CD4-positive, alpha-beta T cell treated with Interleukin-15 for 4 hours (primary cell): ENCODE results near the gene MYL10.
"Not testable (repeated sequence)": the region's sequence is repeated elsewhere in the genome, so short reads cannot be mapped to it uniquely, and the experiment has no call there.

Source experiments
- DNase-seq: peaks from one replicate; pipeline ENCODE4 v3.0.0-alpha.2; 2020; ENCODE audit warnings: low spot score

The MYL10 gene

DNA sequence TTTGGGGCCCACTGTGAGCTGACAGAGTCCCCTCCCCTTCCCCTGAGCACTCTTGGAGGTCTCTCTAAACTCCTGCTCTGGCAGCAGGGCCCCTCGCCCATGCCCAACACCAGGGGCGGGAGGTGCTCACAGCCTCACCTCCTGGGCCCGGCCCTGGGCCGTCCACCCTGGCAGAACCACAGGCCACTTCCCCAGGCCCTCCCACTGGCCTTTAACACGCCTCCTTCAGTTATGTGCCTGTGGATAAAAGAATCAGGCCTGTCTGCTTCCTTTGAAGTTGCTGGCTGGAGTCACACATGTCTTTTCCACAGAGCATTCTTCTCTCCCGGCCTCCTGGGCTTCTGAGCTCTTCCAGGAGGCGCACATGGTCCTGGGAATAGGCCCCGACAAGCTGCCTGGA, 10.2 kb downstream of the MYL10 start:
- no peak for DNase-seq

DNA sequence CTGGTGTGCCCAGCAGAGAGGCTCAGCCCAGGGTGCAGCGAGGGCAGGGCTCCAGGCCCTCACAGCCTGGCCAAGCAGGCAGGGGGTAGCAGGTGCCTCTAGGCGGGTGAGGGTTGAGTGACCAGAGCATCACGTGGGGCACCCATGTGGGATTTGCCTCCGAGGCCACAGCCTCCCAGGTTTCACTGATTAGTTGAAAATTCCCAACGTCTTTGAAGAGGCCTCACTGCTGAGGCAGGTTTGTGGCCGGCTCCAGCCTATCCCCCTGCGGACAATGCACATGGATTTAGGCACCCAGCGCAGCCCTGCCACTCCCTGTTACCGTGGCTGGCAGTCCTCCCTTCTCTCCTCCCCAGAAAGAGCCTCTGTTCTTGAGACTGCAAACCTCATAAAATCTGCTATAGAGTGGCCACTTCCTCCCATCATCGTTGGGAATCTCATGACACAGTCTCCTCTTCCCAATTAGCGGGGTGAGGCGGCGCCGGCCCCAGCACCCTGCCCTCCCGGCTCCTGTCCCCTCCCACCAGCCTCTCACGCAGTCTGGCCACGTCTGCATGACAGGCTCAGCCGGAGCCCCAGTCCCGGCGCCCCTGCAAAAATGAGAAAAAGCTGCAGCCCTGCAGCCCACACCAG, 10.8 kb downstream of the MYL10 start:
- no peak for DNase-seq

DNA sequence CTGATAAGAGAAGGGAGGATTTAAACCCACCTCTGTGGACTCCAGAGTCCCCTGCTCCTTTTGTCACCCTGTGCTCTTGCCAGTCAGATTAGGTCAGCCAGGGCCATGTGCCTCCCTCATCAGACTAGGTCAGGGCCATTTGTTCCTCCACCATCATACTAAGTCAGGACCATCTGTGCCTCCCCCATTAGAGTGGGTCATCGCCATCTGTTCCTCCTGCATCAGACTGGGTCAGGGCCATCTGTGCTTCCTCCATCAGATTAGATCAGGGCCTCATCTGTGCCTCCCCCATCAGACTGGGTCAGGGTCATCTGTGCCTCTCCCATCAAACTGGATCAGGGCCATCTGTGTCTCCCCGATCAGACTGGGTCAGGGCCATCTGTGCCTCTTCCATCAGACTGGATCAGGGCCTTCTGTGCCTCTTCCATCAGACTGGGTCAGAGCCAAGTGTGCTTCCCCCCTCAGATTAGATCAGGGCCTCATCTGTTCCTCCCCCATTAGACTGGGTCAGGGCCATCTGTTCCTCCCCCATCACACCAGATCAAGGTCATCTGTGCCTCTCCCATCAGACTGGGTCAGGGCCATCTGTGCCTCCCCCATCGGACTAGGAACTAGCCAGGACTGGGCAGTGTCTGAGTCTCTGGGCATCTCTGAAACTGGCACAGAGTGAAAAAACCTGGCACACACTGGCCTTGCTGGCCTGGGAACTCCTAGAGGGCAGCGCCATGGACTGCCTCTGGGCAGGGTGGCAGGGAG, 11.5 kb downstream of the MYL10 start:
- no peak for DNase-seq

DNA sequence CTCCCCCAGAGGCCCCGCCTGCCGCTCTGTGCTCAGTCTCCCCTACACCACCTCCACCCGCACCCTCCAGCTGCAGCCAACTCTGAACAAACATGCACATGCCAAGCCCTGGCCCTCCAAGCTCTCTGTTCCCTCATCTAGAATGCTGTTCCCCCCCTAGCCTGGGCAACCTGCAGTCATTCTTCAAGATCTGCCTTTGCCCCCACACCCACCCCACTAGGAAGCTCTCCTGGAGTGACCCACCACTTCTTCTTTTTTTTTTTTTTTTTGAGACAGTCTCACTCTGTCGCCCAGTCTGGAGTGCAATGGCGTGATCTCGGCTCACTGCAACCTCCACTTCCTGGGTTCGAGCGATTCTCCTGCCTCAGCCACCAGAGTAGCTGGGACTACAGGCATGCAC, 13.7 kb downstream of the MYL10 start:
- no peak for DNase-seq

DNA sequence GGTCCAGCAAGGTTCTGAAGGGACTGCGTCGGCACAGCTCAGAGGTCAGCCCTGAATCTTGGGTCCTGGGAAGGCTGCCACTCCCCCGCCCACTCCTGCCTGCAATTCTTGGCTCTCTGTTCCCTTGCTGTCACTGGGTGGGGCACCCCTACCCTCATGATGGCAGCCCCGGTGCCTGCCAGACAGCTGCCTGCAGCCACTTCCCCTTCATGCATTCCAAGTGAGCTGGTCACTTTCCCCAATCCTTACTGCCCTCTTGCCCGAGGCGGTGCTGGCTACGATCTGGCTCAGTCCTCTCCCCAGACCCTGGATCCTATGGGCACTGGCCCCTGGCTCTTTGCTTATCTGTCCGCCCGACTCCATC, 14.2 kb downstream of the MYL10 start:
- no peak for DNase-seq

DNA sequence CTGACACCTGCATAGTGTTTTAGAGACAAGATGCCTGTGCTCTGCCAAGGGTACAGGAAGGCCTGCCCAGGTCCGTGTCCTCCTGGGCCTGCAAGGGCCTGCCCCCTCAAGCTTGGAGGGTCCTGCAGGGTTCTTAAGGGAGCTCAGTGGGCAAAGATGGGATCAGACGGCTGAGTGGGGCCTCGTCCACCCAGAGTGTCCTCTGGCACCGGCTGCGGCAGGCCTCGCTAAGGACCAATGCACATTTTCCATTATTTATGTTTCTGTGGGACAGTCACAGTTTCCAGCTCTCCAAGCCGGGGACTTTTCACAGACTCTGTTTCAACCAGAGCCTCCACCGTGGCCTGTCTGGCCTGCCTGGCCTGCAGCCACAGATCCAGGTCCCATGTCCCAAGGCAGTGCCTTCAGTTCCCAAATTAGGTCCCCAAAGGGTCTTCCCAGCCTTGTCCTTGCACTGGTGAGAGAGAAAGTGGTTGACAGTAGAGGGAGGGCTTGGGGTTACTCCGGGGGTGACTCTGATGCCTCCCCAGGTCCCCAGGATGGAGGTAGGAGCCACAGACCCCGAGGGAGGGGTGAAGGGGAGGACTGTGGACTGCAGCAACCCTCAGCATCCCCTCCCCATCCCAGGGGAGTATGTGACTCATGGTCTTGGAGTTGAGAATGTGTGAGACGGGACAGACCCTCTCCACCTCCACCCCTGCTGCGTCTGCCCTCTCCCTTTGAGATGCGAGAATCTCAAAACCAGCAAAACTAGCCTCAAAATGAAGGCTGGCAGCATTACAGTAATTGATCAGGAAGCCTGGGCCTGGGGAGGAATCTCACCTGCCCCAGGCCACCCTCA, 14.8 kb downstream of the MYL10 start:
- DNase-seq: no peak

DNA sequence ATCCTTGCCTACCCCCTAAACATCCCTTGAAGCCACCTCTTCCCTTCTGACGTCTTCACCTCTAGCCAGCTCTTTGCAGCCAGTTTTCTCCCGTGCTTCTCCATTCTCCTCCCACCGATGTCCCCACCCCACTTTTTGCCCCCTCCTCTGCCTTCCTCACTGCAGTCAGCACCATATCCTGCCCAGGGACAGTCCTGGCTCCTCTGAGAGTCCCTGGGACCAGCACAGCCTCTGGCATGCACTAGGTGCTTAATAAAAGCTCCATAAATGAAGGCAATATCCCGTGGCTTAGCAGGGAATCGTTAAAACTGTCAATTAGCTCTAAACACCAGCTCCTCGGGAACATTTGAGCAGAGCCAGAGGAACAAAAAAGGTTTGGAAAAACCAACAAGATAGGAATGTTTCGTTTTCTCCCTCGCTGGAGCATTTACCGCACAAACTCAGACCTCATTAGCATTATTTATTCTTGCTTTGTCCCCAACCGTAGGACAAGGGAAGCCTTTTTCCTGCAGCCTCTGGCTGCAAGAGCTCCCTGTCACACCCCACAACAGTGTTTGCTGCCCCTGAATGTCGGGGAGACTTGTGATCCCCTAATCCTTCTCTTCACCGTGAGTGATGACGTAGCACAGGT, 16.1 kb downstream of the MYL10 start:
- DNase-seq: no peak

DNA sequence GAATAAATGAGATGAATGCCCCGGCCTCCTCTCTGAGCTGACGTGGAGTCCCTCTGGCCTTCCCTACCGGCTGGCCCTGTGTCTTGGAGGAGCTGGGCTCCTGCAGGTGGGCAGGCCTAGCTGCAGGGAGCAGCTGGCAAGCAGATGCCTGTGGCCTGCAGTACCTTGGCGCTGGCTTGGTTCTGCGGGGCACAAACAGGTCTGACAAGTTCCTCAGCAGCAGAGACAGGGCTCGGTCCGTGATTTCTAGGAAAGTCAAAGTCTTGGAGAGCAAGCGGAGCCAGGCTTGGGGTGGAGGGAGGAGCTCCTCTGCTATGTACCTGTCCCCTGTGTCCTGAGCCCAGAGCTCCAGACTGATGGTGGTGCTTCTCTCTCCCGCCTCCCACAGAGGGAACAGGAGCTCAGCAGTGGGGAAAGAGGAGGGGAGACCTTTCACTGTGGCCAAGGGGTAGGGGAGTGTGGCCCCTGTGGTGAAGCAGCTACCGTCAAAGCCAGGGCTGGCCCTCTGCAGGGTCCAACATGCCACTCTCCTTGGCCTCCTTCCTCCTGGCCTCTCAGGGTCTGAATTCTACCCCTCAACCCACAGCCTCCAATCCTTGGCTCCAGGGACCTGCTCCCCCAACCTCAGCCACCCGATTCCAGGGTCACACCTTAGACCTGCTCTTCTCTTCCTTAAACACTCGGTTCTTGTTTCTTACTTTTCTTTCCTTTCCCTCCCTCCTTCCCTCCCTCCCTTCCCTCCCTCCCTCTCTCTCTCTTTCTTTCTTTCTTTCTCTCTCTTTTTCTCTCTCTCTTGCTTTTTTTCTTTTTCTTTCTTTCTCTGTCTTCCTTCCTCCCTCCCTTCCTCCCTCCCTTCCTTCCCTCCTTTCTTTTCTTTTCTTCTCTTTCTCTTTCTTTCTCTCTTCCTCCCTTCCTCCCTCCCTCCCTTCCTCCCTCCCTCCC, 20.1 kb downstream of the MYL10 start:
- DNase-seq: no peak

DNA sequence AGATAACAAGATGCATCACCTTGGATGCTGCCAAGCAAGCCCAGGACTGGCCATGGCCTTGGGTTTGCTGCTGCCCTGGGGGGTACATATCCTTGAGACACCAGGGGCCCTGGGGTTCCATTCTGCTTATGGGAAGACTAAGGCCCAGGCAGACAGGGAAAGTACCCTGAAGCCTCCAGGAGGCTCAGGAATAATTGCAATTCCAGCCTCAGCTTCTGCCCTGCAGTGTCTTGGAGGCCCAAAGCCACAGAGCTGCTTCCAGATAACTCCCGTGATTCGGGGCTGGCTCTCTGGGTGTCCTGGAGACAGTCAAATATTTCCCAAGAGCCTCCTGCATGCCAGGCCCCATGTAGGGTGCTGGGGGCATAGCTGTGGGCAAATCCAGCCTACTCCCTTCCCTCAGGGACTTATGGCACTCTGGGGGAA, 22.6 kb downstream of the MYL10 start:
- DNase-seq: no peak

DNA sequence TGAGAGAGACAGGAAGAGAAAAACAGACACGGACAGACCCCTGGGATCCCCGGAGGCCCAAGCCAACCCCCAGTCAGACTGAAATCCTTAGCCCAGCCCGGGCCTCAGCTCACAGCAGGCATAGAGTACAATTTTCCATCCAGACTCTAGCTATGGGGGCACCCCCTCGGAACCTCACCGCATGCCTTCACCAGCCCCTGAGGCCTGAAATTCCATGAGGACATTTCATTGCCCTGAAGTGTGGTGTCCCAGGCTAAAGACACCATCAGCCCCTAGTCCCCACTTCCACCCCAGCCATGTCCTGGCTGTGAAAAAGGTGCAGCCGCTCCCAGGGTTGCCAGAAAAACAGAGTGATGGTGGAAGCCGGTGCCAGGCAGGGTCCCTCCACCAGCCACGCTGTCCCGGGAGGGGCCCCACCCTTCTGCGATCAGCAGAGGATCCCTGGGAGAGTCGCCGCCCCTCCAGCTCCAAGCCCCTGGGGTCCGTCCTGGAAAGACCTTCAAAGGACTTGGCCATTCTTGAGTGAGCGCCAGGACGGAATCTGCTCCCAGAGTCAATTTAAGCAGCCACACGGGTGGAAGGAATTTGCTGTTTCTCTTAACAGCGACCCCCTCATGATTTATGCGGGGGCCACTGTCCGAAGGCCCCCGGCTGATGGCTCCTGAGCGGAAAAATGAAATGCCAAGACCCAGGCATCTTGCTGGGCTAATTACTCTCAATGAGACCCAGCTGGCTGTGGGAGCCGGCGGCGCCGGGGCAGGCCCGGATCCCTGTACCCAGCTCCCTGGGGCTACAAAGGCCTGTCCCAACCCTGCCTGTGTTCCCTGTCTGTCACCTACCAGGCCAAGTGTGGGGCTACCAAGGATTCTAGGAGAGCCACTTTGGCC, 23.2 kb downstream of the MYL10 start:
- DNase-seq: no peak

DNA sequence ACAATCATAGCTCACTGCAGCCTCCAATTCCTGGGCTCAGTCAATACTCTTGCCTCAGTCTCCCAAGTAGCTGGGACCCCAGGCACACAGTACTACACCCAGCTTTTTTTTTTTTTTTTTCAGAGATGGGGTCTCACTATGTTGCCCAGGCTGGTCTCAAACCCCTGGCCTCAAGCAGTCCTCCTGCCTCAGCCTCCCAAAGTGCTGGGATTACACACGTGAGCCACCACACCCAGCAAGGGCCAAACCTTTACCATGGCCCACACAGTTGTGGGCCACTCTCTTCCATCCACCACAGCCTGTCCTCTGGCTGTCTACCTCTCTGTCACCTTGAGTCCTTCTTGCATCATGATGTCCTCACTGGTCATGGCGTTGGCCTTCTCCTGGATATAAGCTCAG, 24.2 kb downstream of the MYL10 start:
- not testable (repeated sequence) for DNase-seq

DNA sequence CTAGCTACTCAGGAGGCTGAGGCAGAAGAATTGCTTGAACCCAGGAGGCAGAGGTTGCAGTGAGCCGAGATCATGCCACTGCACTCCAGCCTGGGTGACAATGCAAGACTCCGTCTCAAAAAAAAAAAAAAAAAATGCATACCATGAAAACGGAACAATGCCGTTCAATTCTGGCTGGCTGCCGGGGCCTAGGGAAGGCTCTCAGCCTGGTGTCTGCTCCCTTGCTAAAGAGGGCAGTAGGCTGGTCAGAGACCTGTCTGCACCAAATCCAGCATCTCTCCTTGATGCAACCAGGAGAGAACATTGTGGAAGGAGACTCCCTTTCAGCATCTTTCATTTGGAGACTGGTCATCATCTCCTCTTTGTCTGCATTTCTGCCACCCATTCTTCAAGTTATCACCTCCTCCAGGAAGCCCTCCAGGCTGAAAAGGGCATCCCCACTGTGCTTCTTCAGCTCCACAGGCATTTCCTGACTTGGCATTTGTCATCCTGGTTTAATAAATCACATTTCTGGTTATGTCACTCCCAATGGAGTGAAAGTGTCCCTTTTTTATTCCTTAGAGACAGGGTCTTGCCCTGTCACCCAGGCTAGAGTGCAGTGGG, 24.7 kb downstream of the MYL10 start:
- DNase-seq: no peak

DNA sequence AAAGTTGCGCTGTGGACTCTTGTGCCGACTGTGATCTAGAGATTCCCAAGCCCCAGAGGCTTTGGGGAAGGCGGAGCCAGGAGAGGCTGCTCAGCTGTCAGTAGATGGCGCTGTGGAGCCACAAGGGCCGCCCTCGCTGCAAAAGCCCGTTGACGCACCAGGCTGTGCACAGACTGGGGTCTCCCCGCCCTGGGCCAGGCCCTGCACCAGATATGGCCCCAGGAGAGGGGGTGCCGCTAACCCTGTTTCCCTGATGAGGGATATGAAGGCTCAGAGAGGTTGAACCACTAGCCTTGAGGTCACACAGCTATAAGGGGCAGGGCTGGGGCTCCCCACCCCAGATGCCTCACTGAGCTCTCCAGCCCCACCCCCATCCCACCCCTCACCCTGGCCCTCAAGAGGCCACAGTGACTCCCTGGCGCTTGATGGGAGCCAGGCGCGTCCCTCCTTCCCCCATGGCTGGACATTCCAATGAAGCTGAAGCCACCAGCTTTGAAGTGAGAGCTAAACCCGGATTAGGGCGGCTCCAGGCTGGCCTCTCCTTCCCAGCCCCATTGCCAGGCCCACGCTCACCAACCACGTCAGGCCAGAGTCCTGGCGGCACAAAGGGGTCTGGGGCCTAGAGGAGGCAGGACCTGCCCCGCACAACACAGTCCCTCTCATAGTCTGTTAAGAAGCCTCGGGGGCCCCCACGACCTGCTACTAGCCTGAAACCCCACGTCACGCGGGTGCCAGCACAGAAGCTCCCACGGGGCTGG, 26.4 kb downstream of the MYL10 start:
- peak; percentile 48 for DNase-seq

DNA sequence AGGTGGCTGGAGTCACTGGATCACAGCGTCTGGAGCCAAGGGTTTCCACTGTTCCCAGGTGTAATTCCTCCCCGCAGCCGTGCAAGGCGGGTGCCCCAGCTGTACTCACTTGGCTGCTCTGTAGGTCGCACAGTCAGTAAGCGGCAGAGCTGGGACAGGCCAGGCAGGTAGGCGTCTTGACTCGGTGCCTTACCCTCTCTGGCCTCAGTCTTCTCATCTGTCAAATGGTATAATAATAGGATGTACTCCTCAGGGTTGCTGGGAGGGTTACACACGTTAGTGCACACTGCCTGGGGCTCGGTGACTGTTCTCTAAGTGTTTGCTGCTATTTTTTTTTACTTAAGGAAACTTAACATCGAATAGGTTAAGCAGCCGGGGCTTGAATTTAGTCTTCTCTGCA, 27.0 kb downstream of the MYL10 start:
- no peak for DNase-seq

DNA sequence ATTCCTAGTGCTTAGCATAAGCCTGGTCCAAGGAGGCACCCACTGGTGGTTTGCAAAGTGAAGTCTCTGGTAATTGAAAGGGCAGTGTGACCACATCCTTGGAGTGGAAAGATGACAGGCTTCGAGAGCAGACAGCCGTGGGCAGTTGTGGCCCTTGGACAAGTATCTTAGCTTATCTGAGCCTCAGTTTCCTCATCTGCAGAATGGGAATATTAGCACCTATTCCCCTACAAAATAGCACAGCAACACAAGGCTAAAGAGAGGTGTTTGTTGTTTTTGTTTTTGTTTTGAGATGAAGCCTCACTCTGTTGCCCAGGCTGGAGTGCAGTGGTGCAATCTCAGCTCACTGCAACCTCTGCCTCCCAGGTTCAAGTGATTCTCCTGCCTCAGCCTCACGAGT, 29.3 kb downstream of the MYL10 start:
- DNase-seq: no peak

DNA sequence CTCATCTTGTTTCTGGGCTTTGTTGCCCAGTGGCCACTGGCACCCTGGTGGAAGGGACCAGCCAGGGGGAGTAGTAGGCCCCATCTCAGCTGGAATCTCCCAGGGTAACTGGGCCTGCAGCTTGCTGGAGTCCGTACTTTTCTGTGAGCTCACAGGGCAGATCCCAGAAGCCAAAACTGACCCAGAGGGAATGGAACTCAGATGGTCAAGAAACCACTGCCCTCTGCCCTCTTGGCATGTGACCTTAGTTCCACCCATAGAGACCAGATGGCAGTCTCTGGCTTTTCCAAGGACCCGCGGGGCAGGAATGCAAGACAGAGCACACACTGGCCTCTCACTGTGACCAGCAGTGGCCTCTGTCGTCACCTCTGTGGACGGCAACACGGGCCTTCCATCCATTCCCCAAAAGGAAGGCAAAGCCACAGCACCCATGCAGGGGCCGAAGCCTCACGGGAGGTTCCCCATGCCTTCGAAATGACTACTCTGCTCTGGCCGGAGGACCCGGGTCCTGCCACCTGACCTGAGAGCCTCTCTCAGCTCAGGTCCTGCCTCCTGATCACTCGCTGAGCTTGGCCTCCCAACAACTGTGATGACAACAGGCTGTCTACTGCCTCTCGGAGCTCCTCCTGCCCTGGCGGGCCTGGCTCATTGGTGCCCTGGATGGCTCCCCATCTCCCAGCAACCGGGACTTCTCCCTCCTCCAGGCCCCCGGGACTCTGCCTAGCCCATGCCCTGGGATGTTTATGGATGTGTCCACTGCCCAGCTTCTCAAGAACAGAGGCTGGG, 29.9 kb downstream of the MYL10 start:
- no peak for DNase-seq

DNA sequence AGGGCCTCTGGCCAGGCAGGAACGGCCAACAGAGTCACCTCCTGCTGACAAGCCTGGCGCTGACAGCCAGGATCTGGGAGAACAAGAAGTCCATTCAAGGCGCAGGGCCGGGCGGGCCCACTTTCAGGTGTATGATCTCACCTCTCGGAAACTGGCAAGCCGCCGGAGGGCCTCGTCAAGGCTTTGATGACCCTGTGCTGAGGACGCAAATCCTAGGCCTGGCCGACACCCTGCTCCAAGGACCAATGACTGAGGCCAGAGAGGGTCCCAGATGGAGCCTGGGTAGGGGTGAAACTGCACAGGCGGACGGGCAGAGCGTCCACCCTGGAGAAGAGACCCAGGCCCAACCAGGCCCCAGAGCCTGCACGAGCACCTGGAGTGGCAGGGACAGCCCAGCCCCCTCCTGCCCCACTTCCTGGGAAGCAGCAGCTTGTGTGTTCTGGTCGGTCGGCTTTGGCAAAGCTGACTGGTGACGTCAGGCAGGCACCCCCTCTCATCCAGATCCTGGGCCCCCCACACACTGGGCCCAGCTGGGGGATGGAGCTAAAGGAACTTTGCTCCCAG, 30.6 kb downstream of the MYL10 start:
- no peak for DNase-seq

DNA sequence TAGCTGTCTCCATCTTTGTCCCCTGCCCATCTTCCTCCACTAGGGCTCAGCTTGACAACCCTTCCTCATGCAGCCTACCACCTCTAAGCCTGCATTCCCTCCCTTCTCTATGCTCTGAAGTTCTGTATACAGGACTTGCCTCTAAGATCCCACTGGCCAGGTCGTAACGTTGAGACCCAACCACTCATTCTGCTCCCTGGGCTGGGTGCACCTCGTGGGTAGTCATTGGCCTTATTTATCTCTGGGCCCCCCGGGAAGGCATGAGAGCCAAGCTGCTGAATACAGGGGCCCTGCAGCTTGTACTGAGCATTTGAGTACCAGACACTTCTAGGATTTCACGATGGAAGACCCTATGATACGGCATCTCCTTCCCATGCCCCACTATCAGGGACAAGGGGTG, 31.2 kb downstream of the MYL10 start:
- DNase-seq: no peak
